Measurements from ENCODE around the gene SLC22A8. TPM values are rescaled to one million over a fixed set of nuclear protein-coding genes. Genes with fewer than 3 reads are reported as not detected.

SLC22A8 gene
- total RNA-seq, 1 donor from 2014 or later = not detected

GRCh38 chr11:63022441-63022840 is 6.8 kb upstream of the SLC22A8 start:
- H3K27me3 Mint-ChIP-seq (ENCODE audit: low read depth, unreplicated experiment) = peaks cover 27% of the 10 kb centered on the region
- Histone ChIP-seq H3K4me2 (ENCODE audit: low read length) (no peak overlapping the region), H3K4me3 (ENCODE audit: insufficient read depth, low read depth, low read length) (no peak overlapping the region), H3K36me3 (ENCODE audit: insufficient read depth, low read length) (no peaks in the 10 kb centered on the region), H2AFZ (ENCODE audit: low read depth, low read length) (no peak overlapping the region), H3K9me3 (ENCODE audit: insufficient read depth, low read depth, low read length) (no peaks in the 10 kb centered on the region), H3K4me1 (ENCODE audit: insufficient read depth, low read length) (no peaks in the 10 kb centered on the region), H4K20me1 (ENCODE audit: insufficient read depth, low read length) (no peaks in the 10 kb centered on the region), H3K27me3 (ENCODE audit: insufficient read depth, low read length) (peaks cover 5% of the 10 kb centered on the region), H3K9ac (ENCODE audit: low read length) (no peak overlapping the region), H3K79me2 (ENCODE audit: insufficient read depth, low read length) (no peaks in the 10 kb centered on the region), H3K27ac (ENCODE audit: low read depth, low read length) (no peak overlapping the region)
- no peaks in the 10 kb centered on the region for H3K36me3 Mint-ChIP-seq (ENCODE audit: low read depth, unreplicated experiment)
- DNase-seq (ENCODE audit: low read depth) (no peak), FAIRE-seq (no peak)
- peaks cover under 1% of the 10 kb centered on the region for H3K9me3 Mint-ChIP-seq (ENCODE audit: unreplicated experiment)
- TF ChIP-seq, protein P1, sequence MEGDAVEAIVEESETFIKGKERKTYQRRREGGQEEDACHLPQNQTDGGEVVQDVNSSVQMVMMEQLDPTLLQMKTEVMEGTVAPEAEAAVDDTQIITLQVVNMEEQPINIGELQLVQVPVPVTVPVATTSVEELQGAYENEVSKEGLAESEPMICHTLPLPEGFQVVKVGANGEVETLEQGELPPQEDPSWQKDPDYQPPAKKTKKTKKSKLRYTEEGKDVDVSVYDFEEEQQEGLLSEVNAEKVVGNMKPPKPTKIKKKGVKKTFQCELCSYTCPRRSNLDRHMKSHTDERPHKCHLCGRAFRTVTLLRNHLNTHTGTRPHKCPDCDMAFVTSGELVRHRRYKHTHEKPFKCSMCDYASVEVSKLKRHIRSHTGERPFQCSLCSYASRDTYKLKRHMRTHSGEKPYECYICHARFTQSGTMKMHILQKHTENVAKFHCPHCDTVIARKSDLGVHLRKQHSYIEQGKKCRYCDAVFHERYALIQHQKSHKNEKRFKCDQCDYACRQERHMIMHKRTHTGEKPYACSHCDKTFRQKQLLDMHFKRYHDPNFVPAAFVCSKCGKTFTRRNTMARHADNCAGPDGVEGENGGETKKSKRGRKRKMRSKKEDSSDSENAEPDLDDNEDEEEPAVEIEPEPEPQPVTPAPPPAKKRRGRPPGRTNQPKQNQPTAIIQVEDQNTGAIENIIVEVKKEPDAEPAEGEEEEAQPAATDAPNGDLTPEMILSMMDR (IDR thresholded peaks at IDR 0.05; ENCODE audit: insufficient read depth, low read depth, low read length) = no peak
- no peak for TF ChIP-seq EZH2 (IDR thresholded peaks at IDR 0.05; ENCODE audit: insufficient read depth, low read length)
- no peaks in the 10 kb centered on the region for H3K4me1 Mint-ChIP-seq (ENCODE audit: low read depth, unreplicated experiment)
- no peak overlapping the region for H3K27ac Mint-ChIP-seq (ENCODE audit: unreplicated experiment)
- no peak overlapping the region for H3K4me3 Mint-ChIP-seq (ENCODE audit: unreplicated experiment)

DNA sequence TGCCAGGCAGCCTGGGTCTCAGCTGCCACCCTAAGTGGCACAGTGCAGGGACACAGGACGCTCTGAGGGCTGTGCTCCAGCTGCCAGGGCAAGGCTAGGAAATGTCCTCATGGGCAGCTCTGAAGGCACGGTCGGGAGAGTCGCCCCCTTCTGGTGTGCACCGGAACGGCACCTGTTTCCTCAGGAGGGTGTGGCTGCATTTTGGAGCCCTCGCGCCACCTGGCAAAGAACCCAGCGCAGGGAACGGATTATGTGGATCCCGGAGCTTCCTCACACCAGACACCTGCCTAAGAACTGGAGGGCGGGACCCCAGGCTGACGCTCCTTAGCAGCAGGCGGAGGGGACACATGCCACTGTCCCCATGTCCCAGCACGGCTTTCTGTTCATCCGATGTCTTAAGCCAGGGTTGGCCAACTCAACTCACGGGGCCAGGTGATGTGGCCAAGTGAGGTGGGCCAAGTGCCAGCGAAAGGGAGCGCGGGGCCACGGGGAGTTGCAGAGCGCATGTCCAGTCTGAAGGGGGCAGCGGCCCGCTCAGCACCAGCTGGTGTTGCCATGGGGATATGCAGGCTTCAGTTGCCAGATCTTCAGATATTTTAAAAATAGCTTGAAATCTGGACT is 5.1 kb upstream of the SLC22A8 start:
- H3K9me3 Mint-ChIP-seq (ENCODE audit: unreplicated experiment) = no peaks in the 10 kb centered on the region
- DNase-seq (ENCODE audit: low read depth) (no peak), FAIRE-seq (no peak)
- Histone ChIP-seq H3K4me3 (ENCODE audit: insufficient read depth, low read depth, low read length) (no peak overlapping the region), H3K27ac (ENCODE audit: low read depth, low read length) (no peak overlapping the region), H3K79me2 (ENCODE audit: insufficient read depth, low read length) (no peaks in the 10 kb centered on the region), H3K27me3 (ENCODE audit: insufficient read depth, low read length) (peaks cover 7% of the 10 kb centered on the region), H2AFZ (ENCODE audit: low read depth, low read length) (no peak overlapping the region), H3K4me1 (ENCODE audit: insufficient read depth, low read length) (no peaks in the 10 kb centered on the region), H4K20me1 (ENCODE audit: insufficient read depth, low read length) (no peaks in the 10 kb centered on the region), H3K36me3 (ENCODE audit: insufficient read depth, low read length) (no peaks in the 10 kb centered on the region), H3K9ac (ENCODE audit: low read length) (no peak overlapping the region), H3K9me3 (ENCODE audit: insufficient read depth, low read depth, low read length) (no peaks in the 10 kb centered on the region), H3K4me2 (ENCODE audit: low read length) (no peak overlapping the region)
- H3K4me1 Mint-ChIP-seq (ENCODE audit: low read depth, unreplicated experiment) = no peaks in the 10 kb centered on the region
- no peaks in the 10 kb centered on the region for H3K36me3 Mint-ChIP-seq (ENCODE audit: low read depth, unreplicated experiment)
- peaks cover 27% of the 10 kb centered on the region for H3K27me3 Mint-ChIP-seq (ENCODE audit: low read depth, unreplicated experiment)
- no peak overlapping the region for H3K27ac Mint-ChIP-seq (ENCODE audit: unreplicated experiment)
- H3K4me3 Mint-ChIP-seq (ENCODE audit: unreplicated experiment) = no peak overlapping the region
- TF ChIP-seq, protein P1 (IDR thresholded peaks at IDR 0.05; ENCODE audit: insufficient read depth, low read depth, low read length) = peak; percentile 20
- TF ChIP-seq EZH2 (IDR thresholded peaks at IDR 0.05; ENCODE audit: insufficient read depth, low read length) = no peak

DNA sequence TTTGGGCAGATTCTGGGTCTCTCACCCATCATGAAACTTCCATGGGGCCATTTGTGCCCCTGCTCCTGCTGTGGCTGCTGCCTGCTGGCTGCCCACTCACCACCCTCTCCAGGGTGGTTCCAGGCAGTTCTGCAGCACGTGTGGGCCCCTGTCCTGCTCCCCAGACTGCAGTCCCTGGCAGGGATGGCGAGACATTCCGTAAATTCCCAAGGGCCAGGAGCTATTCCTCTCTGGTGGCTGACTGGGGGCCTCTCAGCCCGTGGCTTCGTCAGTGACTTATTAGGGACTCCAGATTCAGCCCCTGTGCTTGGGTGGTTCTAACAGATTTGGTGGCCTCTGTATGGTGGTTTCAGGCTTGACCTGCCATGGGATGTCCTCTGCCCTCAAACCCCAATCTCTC is 3.9 kb upstream of the SLC22A8 start:
- Mint-ChIP-seq H3K27ac (ENCODE audit: unreplicated experiment) (no peak overlapping the region), H3K9me3 (ENCODE audit: unreplicated experiment) (no peaks in the 10 kb centered on the region), H3K36me3 (ENCODE audit: low read depth, unreplicated experiment) (no peaks in the 10 kb centered on the region), H3K27me3 (ENCODE audit: low read depth, unreplicated experiment) (peaks cover 35% of the 10 kb centered on the region), H3K4me3 (ENCODE audit: unreplicated experiment) (no peak overlapping the region), H3K4me1 (ENCODE audit: low read depth, unreplicated experiment) (no peaks in the 10 kb centered on the region)
- no peak overlapping the region for H3K27ac ChIP-seq (ENCODE audit: low read depth, low read length)
- H3K27me3 ChIP-seq (ENCODE audit: insufficient read depth, low read length) = peaks cover 7% of the 10 kb centered on the region
- DNase-seq (ENCODE audit: low read depth) (no peak), FAIRE-seq (no peak)
- no peak overlapping the region for H3K4me3 ChIP-seq (ENCODE audit: insufficient read depth, low read depth, low read length)
- H3K4me2 ChIP-seq (ENCODE audit: low read length) = no peak overlapping the region
- no peak overlapping the region for H2AFZ ChIP-seq (ENCODE audit: low read depth, low read length)
- no peaks in the 10 kb centered on the region for H3K79me2 ChIP-seq (ENCODE audit: insufficient read depth, low read length)
- H3K9me3 ChIP-seq (ENCODE audit: insufficient read depth, low read depth, low read length) = no peaks in the 10 kb centered on the region
- TF ChIP-seq, protein P1 (IDR thresholded peaks at IDR 0.05; ENCODE audit: insufficient read depth, low read depth, low read length) = no peak
- TF ChIP-seq EZH2 (IDR thresholded peaks at IDR 0.05; ENCODE audit: insufficient read depth, low read length) = no peak
- no peaks in the 10 kb centered on the region for H3K4me1 ChIP-seq (ENCODE audit: insufficient read depth, low read length)
- no peak overlapping the region for H3K9ac ChIP-seq (ENCODE audit: low read length)
- no peaks in the 10 kb centered on the region for H4K20me1 ChIP-seq (ENCODE audit: insufficient read depth, low read length)
- no peaks in the 10 kb centered on the region for H3K36me3 ChIP-seq (ENCODE audit: insufficient read depth, low read length)

Data from astrocyte (in vitro differentiated cells and primary cell).